Measurements from ENCODE around the gene TMPRSS13. TPM values are rescaled to one million over a fixed set of nuclear protein-coding genes. Genes with fewer than 3 reads are reported as not detected.
A peak's percentile ranks its signal among the peaks of the same experiment; 100 is the strongest.

Gene TMPRSS13
- total RNA-seq, 1 donor from 2014 or later, result not detected

DNA sequence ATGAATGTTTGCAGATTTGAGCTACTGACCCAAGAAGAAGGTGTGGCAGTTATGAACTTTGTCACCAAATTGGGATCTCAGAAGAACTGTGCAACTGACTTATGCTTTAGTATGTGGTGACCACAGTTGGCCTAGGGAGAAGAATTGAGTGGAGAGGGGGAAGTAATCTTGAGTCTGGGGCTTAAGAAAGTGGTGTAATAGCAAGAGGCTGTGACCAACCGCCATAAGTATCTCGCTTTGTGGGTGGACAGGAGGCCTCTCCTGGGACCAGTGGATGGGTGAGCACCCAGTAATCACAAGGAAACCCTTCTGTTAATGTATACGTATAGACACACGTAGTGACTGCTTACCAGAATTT lies 44.3 kb upstream of the TMPRSS13 start:
- TF ChIP-seq, protein P1, sequence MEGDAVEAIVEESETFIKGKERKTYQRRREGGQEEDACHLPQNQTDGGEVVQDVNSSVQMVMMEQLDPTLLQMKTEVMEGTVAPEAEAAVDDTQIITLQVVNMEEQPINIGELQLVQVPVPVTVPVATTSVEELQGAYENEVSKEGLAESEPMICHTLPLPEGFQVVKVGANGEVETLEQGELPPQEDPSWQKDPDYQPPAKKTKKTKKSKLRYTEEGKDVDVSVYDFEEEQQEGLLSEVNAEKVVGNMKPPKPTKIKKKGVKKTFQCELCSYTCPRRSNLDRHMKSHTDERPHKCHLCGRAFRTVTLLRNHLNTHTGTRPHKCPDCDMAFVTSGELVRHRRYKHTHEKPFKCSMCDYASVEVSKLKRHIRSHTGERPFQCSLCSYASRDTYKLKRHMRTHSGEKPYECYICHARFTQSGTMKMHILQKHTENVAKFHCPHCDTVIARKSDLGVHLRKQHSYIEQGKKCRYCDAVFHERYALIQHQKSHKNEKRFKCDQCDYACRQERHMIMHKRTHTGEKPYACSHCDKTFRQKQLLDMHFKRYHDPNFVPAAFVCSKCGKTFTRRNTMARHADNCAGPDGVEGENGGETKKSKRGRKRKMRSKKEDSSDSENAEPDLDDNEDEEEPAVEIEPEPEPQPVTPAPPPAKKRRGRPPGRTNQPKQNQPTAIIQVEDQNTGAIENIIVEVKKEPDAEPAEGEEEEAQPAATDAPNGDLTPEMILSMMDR (IDR thresholded peaks at IDR 0.05), result no peak
- Mint-ChIP-seq H3K4me1 (ENCODE audit: unreplicated experiment) (peaks cover 2% of the 10 kb centered on the region), H3K36me3 (ENCODE audit: unreplicated experiment) (no peaks in the 10 kb centered on the region), H3K4me3 (ENCODE audit: unreplicated experiment) (no peak overlapping the region), H3K9me3 (ENCODE audit: unreplicated experiment) (no peaks in the 10 kb centered on the region), H3K27ac (ENCODE audit: unreplicated experiment) (no peak overlapping the region), H3K27me3 (ENCODE audit: unreplicated experiment) (peaks cover 4% of the 10 kb centered on the region)
- peak; percentile 2 for DNase-seq (ENCODE audit: extremely low spot score, unreplicated experiment)

- peaks cover 4% of the 10 kb centered on the region for H3K27me3 Mint-ChIP-seq (ENCODE audit: unreplicated experiment)
- no peaks in the 10 kb centered on the region for H3K36me3 Mint-ChIP-seq (ENCODE audit: unreplicated experiment)
- H3K27ac Mint-ChIP-seq (ENCODE audit: unreplicated experiment), result no peak overlapping the region
- peak; percentile 51 for DNase-seq (ENCODE audit: extremely low spot score, unreplicated experiment)
- H3K4me3 Mint-ChIP-seq (ENCODE audit: unreplicated experiment), result no peak overlapping the region
- TF ChIP-seq, protein P1 (IDR thresholded peaks at IDR 0.05), result no peak
- H3K9me3 Mint-ChIP-seq (ENCODE audit: unreplicated experiment), result no peaks in the 10 kb centered on the region
- peaks cover 2% of the 10 kb centered on the region for H3K4me1 Mint-ChIP-seq (ENCODE audit: unreplicated experiment)
Observed at GRCh38 chr11:117972629-117973502, 43.7 kb upstream of the TMPRSS13 start.

DNA sequence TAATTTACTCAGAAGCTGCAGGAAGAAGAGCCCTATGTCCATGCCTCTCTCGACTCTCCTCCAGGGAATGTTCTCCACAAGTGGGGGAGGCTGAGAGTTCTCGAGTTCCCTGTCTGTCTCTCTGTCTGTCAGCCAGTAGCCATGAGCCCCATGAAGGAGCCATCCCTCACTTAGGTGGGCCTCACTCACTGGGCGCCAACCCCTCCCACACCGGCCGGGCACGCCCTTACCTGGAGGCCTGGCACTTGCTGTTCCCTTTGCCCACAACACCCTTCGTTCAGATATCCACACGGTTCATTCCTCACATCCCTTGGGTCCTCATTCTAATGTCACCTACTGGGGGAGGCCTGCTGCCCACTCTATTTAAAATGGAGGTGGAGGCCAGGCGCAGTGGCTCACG lies 42.8 kb upstream of the TMPRSS13 start:
- Mint-ChIP-seq H3K27me3 (ENCODE audit: unreplicated experiment) (peaks cover 4% of the 10 kb centered on the region), H3K4me1 (ENCODE audit: unreplicated experiment) (peaks cover 2% of the 10 kb centered on the region), H3K9me3 (ENCODE audit: unreplicated experiment) (no peaks in the 10 kb centered on the region), H3K36me3 (ENCODE audit: unreplicated experiment) (no peaks in the 10 kb centered on the region), H3K4me3 (ENCODE audit: unreplicated experiment) (no peak overlapping the region), H3K27ac (ENCODE audit: unreplicated experiment) (no peak overlapping the region)
- peak; percentile 79 for DNase-seq (ENCODE audit: extremely low spot score, unreplicated experiment)
- TF ChIP-seq, protein P1 (IDR thresholded peaks at IDR 0.05), result no peak

GRCh38 chr11:117970400-117971024 lies 41.3 kb upstream of the TMPRSS13 start:
- no peaks in the 10 kb centered on the region for H3K9me3 Mint-ChIP-seq (ENCODE audit: unreplicated experiment)
- H3K4me3 Mint-ChIP-seq (ENCODE audit: unreplicated experiment), result no peak overlapping the region
- H3K36me3 Mint-ChIP-seq (ENCODE audit: unreplicated experiment), result no peaks in the 10 kb centered on the region
- TF ChIP-seq, protein P1 (IDR thresholded peaks at IDR 0.05), result no peak
- DNase-seq (ENCODE audit: extremely low spot score, unreplicated experiment), result peak; percentile 42
- no peak overlapping the region for H3K27ac Mint-ChIP-seq (ENCODE audit: unreplicated experiment)
- peaks cover 2% of the 10 kb centered on the region for H3K4me1 Mint-ChIP-seq (ENCODE audit: unreplicated experiment)
- H3K27me3 Mint-ChIP-seq (ENCODE audit: unreplicated experiment), result no peaks in the 10 kb centered on the region

All from osteocyte (in vitro differentiated cells).